Caco-2 (cell line): ENCODE data around the gene ARHGEF28. TPM values are rescaled to one million over a fixed set of nuclear protein-coding genes. Genes with fewer than 3 reads are reported as not detected.

Experiments used
- BruUV-seq: library from RNA; stranded (reverse); fragments of 400-500 nt; replicated peaks from 2 replicates; lab custom pipeline; 2021; lab: Mats Ljungman, UMichigan
- CTCF ChIA-PET: fragments of 300-600 bp; sonication (Branson Sonifier 250); formaldehyde crosslinking; loops from one replicate; lab custom pipeline; 2022; ENCODE audit warnings: antibody characterized with exemption; lab: Charles Lee
- POLR2A ChIA-PET: fragments of 300-600 bp; sonication (Branson Sonifier 250); formaldehyde crosslinking; loops from one replicate; lab custom pipeline; 2022; ENCODE audit warnings: antibody characterized with exemption; lab: Charles Lee
- DNase-seq, 2 experiments: peaks; one replicate each; pipeline versions ENCODE4 v3.0.0 to v3.0.0-alpha.2; 2020 to 2022
- H3K27me3 ChIP-seq: replicated peaks from 2 replicates; pipeline ENCODE4 v1.6.0; 2011; ENCODE audit warnings: low read length; ENCODE audit not compliant: control insufficient read depth, insufficient read depth
- H3K36me3 ChIP-seq: 2 replicates; pipeline ENCODE4 v1.5.1; 2011; ENCODE audit warnings: low read length; ENCODE audit not compliant: control insufficient read depth, insufficient read depth
- H3K4me1 ChIP-seq: fragments of 250-450 bp; sonication (Bioruptor Pico); 2 replicates; pipeline ENCODE4 v1.5.1; 2020; ENCODE audit warnings: mild to moderate bottlenecking
- H3K4me3 ChIP-seq: 2 replicates; pipeline ENCODE4 v1.5.1; 2011; ENCODE audit warnings: low read depth, mild to moderate bottlenecking, control low read depth, low read length
- H3K9me3 ChIP-seq: fragments of 250-450 bp; sonication (Bioruptor Pico); 2 replicates; pipeline ENCODE4 v1.5.1; 2020; ENCODE audit warnings: mild to moderate bottlenecking, moderate library complexity
- H3K27ac Mint-ChIP-seq: one replicate; pipeline ENCODE4 v1.8.0; 2022; ENCODE audit warnings: mixed read lengths; ENCODE audit not compliant: unreplicated experiment
- H3K27me3 Mint-ChIP-seq: one replicate; pipeline ENCODE4 v1.8.0; 2022; ENCODE audit warnings: mixed read lengths; ENCODE audit not compliant: insufficient read depth, unreplicated experiment
- H3K36me3 Mint-ChIP-seq: one replicate; pipeline ENCODE4 v1.8.0; 2022; ENCODE audit warnings: mild to moderate bottlenecking, mixed read lengths; ENCODE audit not compliant: insufficient read depth, unreplicated experiment
- H3K4me1 Mint-ChIP-seq: one replicate; pipeline ENCODE4 v1.8.0; 2022; ENCODE audit warnings: low read depth, mixed read lengths; ENCODE audit not compliant: unreplicated experiment
- H3K4me3 Mint-ChIP-seq: one replicate; pipeline ENCODE4 v1.8.0; 2022; ENCODE audit warnings: mild to moderate bottlenecking, moderate library complexity, mixed read lengths; ENCODE audit not compliant: unreplicated experiment
- H3K9me3 Mint-ChIP-seq: one replicate; pipeline ENCODE4 v1.8.0; 2022; ENCODE audit warnings: mixed read lengths; ENCODE audit not compliant: unreplicated experiment
- CTCF ChIP-seq, 2 experiments: fragments of 200-600 bp in 1 of 2; IDR thresholded peaks; 1 replicate in 1 of 2; 2 replicates in 1 of 2; pipeline versions ENCODE4 v1.5.1 to v1.8.0; 2011 to 2022; ENCODE audit warnings: antibody characterized with exemption in 1 of 2, control low read depth in 1 of 2, inconsistent platforms in 1 of 2, low read depth in 1 of 2, low read length in 1 of 2, mild to moderate bottlenecking in 1 of 2, moderate library complexity in 1 of 2; ENCODE audit not compliant: insufficient read depth in 1 of 2, severe bottlenecking in 1 of 2, unreplicated experiment in 1 of 2
- intact Hi-C: fragments of 100-400 bp; cut with micrococcal nuclease; formaldehyde crosslinking; loops from one replicate; pipeline ENCODE4 v1.10.0; 2022; ENCODE audit not compliant: unreplicated experiment
- total RNA-seq: library from RNA; stranded (reverse); gene quantifications from 2 replicates; pipeline ENCODE4 v1.2.3, GENCODE V29; 2022

ARHGEF28 gene
- total RNA-seq, 1 experiment from 2014 or later, result 4.6 TPM

DNA sequence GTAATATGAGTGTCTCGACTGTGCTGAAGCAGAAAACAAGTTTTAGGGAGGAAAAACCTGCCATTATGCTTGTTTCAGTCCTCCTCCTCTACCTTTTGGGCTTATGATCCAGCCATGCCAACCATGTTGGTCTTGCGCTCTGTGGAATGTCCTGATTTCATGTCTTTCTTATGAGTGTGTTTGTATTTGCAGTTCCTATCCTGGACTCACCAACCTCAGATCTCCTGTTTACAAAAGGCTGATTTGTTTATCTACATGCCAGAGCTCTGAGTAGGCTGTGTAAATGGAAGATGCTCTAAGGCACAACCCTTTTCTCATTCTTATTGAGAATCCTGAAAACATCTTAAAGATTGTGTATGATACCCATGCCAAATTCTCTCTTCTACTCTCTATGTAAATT, 138.6 kb downstream of the ARHGEF28 start:
- Mint-ChIP-seq H3K4me3 (no peak overlapping the region), H3K27ac (peak overlapping the region; percentile 5), H3K9me3 (peaks cover 12% of the 10 kb centered on the region), H3K36me3 (no peaks in the 10 kb centered on the region), H3K27me3 (no peaks in the 10 kb centered on the region), H3K4me1 (no peaks in the 10 kb centered on the region)
- ChIA-PET CTCF (no interaction called here), POLR2A (no interaction called here)
- intact Hi-C loops, result no loop called here
- Histone ChIP-seq H3K4me3 (no peak overlapping the region), H3K9me3 (no peaks in the 10 kb centered on the region; the same call in 1 of the 2 replicates), H3K36me3 (no peaks in the 10 kb centered on the region), H3K4me1 (no peaks in the 10 kb centered on the region), H3K27me3 (no peaks in the 10 kb centered on the region)
- BruUV-seq, result no TSS peak
- no peak for TF ChIP-seq CTCF (IDR thresholded peaks at IDR 0.05; ENCODE audit: insufficient read depth in 1 of 2, low read depth in 1 of 2, low read length in 1 of 2, severe bottlenecking in 1 of 2, unreplicated experiment in 1 of 2)
- no peak for DNase-seq

DNA sequence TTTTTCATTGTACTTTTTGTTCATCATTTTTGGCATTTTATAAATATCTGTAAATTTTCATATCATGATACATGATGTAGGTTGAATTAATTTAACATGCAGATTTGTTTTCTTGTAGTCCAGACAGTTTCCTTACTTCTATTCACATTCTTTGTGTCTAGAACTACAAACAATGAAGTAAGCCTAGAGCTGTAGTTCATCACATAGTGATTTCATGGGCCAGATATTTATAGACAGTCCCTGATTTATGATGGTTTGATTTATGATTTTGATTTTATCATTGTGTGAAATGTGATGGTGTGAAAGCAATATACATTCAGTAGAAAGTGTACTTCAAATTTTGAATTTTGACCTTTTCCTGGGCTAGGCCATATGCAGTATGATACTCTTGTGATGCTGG, 139.0 kb downstream of the ARHGEF28 start:
- no peaks in the 10 kb centered on the region for H3K36me3 ChIP-seq
- H3K27me3 Mint-ChIP-seq, result no peaks in the 10 kb centered on the region

DNA sequence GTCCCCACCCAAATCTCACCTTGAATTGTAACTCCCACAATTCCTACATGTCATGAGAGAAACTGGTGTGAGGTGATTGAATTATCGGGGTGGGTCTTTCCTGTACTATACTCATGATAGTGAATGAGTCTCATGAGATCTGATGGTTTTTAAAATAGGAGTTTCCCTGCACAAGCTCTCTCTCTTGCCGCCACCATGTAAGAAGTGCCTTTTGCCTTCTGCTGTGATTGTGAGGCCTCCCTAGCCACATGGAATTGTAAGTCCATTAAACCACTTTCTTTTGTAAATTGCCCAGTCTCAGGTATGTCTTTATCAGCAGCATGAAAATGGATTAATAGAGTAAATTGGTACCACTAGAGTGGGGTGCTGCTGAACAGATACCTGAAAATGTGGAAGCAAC, 140.9 kb downstream of the ARHGEF28 start:
- ChIA-PET POLR2A (no interaction called here), CTCF (no interaction called here)
- intact Hi-C loops, result no loop called here
- H3K4me1 Mint-ChIP-seq, result no peaks in the 10 kb centered on the region
- H3K27me3 Mint-ChIP-seq, result no peaks in the 10 kb centered on the region
- no TSS peak for BruUV-seq
- Histone ChIP-seq H3K36me3 (no peaks in the 10 kb centered on the region), H3K4me3 (no peak overlapping the region), H3K9me3 (no peaks in the 10 kb centered on the region; the same call in 1 of the 2 replicates), H3K4me1 (no peaks in the 10 kb centered on the region), H3K27me3 (no peaks in the 10 kb centered on the region)
- no peak for TF ChIP-seq CTCF (IDR thresholded peaks at IDR 0.05; ENCODE audit: insufficient read depth in 1 of 2, low read depth in 1 of 2, low read length in 1 of 2, severe bottlenecking in 1 of 2, unreplicated experiment in 1 of 2)
- no peaks in the 10 kb centered on the region for H3K36me3 Mint-ChIP-seq
- peaks cover 12% of the 10 kb centered on the region for H3K9me3 Mint-ChIP-seq
- no peak for DNase-seq
- H3K4me3 Mint-ChIP-seq, result no peak overlapping the region
- no peak overlapping the region for H3K27ac Mint-ChIP-seq

More for the DNA sequence above, 139.0 kb downstream of the ARHGEF28 start:
- TF ChIP-seq CTCF (IDR thresholded peaks at IDR 0.05; ENCODE audit: insufficient read depth in 1 of 2, low read depth in 1 of 2, low read length in 1 of 2, severe bottlenecking in 1 of 2, unreplicated experiment in 1 of 2), result no peak
- no TSS peak for BruUV-seq
- no peaks in the 10 kb centered on the region for H3K27me3 ChIP-seq
- H3K4me1 ChIP-seq, result no peaks in the 10 kb centered on the region
- intact Hi-C loops, result no loop called here
- H3K36me3 Mint-ChIP-seq, result no peaks in the 10 kb centered on the region
- no peak overlapping the region for H3K4me3 Mint-ChIP-seq
- CTCF ChIA-PET, result no interaction called here
- no peak for DNase-seq
- no peak overlapping the region for H3K27ac Mint-ChIP-seq
- no peaks in the 10 kb centered on the region for H3K4me1 Mint-ChIP-seq
- POLR2A ChIA-PET, result no interaction called here
- H3K9me3 Mint-ChIP-seq, result peaks cover 12% of the 10 kb centered on the region
- H3K4me3 ChIP-seq, result no peak overlapping the region
- H3K9me3 ChIP-seq, result no peaks in the 10 kb centered on the region; the same call in 1 of the 2 replicates
